HG03060 (cell line): ENCODE data around the gene HAND1.

ENCODE experiments used
- ATAC-seq: cut with Tn5 transposase; IDR thresholded peaks from one replicate; pipeline ENCODE4 v1.9.1; 2021; ENCODE audit warnings: low read depth, moderate number of reproducible peaks; ENCODE audit not compliant: unreplicated experiment

Gene HAND1

DNA sequence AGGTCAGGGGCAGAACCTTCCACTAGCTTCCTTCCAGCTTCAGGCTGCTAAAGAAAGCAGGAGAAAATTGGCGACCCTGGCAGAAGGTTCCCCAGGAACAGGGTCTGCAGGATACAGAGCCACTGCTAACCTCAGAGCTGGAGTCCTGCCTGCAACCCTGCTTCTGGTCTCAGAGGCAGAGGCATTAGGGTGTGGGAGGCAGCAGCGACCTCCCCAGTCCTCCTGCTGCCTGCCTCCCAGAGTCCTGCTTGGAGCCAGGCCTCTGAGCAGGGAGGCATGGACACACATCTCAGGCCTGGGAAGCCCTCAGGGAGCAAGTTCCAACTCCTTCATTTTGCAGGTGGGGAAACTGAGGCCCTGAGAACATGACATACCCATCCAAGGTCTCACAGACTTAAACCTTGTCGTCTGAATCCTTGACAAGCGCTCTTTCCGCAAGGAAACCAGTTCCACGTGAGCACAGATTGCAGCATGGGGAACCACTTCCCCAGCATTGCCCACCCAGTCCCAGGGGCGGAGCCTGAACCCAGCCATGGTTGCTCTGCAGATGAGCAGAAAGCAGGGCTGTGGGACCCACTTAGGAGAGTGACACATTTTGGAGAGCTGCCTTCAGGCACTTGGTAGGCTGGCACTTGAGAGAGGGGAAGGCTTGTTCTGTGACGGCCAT lies 28.2 kb upstream of the HAND1 start:
- no peak for ATAC-seq

GRCh38 chr5:154505567-154505966 lies 27.5 kb upstream of the HAND1 start:
- ATAC-seq: no peak

- ATAC-seq: no peak
Observed at GRCh38 chr5:154503698-154504039, 25.6 kb upstream of the HAND1 start.

GRCh38 chr5:154502180-154502579 lies 24.2 kb upstream of the HAND1 start:
- ATAC-seq: no peak

DNA sequence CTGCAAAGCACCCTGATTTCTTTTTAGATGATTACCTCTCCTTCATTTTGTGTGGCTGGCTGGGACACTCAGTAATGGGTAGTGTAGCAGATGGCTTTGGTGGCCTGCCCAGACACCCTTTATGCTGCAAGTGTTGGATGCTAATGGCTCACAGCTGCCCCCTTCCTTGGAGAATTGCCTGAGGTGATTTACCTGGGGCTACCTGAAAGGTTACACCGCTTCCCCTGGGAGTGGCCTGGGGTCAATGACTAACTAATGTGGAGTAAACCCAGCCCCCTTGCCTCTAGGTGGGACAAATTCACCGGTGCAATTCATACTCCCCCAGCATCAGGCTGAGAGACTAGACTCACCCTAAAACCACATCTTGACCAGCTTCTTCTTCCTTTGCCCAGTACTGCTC lies 23.5 kb upstream of the HAND1 start:
- no peak for ATAC-seq

DNA sequence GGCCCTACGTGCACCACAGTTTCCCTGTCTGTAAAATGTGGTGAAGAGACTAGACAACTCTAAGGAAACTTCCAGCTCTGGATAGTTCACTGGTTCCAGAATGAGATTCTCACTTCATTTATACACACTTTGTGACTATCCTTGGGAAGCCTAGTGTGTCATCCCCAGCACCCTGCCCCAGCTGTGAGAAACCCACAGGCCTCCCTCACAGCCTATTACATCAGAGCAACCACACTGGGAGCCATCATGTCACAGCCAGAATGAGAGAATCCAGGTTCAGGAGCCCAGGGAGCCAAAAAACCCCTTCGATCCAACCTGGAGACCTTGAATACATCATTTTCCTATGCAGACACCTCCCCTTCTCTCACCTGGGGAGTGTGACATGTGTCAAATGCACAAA lies 21.0 kb upstream of the HAND1 start:
- no peak for ATAC-seq

DNA sequence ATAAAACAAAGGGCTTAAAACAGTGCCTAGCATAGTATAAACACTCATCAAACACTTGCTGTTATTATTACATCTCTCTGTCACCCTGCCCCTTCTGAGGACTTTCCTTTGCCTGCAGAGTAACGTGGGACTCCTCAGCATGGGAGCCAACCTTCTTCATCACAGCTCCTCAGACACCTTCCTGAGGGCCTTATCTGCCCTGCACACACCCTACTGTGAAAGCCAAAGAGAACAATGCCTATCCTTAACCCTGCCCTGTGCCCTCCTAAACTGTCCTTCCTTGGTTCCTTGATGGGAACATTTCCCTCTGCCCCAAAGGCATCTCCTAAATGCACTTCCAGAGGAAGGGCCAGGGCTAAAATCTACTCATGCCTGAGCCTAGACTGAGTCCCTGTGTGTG lies 20.6 kb upstream of the HAND1 start:
- ATAC-seq: no peak

GRCh38 chr5:154494036-154494435 lies 16.0 kb upstream of the HAND1 start:
- no peak for ATAC-seq

- no peak for ATAC-seq
Observed at GRCh38 chr5:154493274-154493673, 15.2 kb upstream of the HAND1 start.

DNA sequence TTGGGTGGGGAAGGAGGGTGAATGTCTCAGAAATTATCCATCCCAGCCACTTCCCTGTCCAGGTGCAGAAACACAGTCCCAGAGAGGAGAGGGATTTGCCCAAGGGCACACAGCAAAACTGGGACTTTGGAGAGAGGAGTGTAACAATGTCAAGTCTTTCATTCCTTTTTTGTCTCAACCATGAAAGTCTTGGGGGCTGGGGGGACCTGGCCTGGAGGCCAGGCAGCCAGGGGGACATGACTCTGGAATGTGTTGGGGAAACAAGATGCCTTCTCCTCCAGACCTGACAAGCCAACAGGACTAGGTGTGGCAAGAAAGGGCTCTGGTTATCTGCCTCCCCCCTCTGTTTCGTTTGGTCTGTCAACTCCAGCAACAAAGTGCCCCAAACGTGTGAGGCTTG lies 13.9 kb upstream of the HAND1 start:
- no peak for ATAC-seq

GRCh38 chr5:154487541-154487940 lies 9.5 kb upstream of the HAND1 start:
- peak; percentile 98 for ATAC-seq

GRCh38 chr5:154486427-154486866 lies 8.4 kb upstream of the HAND1 start:
- no peak for ATAC-seq

DNA sequence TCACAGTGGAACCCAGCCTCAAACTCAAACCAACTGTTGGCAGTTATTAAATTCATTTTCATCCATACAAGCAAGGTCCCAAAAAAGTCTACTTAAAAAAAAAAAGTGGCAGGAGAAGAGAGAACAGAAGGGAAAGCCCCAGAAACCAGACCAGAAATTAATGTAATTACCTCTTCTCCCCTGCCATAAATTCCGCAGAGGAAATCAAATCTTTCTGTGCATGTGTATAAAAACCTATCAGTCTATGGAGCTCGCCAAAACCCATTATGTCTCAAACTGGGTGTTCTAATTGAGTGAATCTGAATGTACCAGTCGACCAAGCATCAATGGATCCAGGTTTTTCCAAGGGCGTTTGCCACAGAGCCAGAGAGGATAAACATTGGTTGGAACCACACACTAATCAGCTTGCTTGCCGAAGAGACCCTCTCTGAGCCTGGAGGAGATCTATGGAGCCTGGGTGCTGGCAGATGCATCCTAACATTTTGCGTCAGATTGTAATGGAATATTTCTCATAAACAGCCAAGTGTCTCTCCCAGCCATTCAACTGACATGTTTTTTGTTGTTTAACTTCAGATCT lies 7.9 kb upstream of the HAND1 start:
- no peak for ATAC-seq

- ATAC-seq: no peak
Observed at GRCh38 chr5:154485096-154485491, 7.1 kb upstream of the HAND1 start.

DNA sequence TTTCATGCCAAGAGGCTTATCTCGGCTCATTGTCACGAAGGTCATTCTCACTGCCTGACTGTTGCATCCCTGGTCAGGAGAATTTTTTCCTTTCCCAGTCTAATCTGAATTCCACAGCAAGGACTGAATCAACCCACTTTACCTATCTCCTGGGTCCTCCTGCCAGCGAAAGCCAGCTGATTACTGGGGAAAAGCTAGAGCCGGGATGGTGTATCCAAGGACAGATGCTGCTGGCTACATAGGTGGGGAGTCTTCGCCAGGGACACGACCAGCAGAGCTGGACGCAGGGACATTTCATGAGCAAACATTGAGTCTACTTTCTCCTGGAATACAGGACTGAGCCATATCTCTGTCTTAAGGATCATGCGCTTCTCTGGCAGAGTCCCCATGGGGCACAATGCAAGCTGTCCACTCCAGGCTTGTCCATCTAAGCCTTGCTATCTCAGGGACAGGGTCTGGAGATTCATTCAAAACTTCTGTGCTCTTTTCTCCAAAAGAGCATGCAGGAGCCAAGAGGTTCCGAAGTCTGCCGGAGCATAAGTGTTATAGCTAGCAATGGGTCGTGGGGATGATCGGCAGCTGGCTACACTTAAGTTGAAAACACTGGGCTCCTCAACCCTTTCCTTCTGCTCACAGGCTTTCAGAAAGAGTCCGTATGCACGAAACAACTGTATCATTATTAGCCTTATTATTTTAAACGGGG lies 6.5 kb upstream of the HAND1 start:
- no peak for ATAC-seq

- no peak for ATAC-seq
Observed at GRCh38 chr5:154483654-154484392, 5.8 kb upstream of the HAND1 start.

GRCh38 chr5:154482528-154483449 lies 4.8 kb upstream of the HAND1 start:
- no peak for ATAC-seq

GRCh38 chr5:154481584-154482381 lies 3.8 kb upstream of the HAND1 start:
- no peak for ATAC-seq

GRCh38 chr5:154480847-154481246 lies 2.8 kb upstream of the HAND1 start:
- no peak for ATAC-seq
